ENCODE measurements around the gene TBC1D2.

DNA sequence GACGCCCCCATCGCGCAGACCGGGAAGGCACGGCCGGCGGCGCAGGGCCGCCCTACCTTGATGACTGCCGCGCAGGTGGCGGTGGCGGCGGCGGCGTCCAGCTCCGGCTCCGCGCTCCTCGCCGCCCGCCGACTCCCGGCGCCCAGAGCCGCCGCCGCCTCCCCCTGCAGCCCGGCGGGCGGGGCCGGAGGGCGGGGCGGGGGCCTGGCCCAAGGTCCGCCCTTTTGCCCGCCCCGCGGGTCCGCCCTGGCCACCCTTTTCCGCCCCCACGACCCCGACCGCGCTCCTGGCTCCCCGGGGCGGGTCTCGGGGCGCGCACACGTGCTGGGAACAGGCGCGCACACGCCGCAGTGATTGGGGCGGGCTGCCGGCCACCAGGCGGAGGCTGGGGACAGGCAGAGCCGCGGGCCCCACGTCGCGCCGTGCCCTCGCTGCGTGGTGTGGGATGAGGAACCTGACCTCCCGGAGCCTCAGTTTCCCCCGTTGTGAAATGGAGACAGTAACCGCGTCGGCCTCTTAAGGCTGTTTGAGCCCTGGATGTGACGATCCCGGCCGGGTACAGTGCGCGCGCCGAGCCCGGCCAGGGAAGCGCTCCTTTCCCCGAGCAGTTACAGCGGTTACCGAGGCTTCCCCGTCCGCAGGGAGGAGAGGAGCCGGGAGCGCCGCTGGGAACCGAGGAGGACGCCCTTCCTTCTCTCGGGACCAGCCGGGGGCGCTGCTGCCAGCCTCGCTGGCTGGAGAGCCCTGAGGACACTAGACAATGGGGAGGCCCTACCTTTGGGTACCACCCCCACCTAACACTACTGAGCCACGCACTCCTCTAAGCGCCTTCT lies 62.7 kb downstream of the TBC1D2 start, which contains the start of gene CORO2A:
- TF ChIP-seq NFIC (IDR thresholded peaks at IDR 0.05; ENCODE audit: low read length) = no peak
- TF ChIP-seq SALL2 (CRISPR knock-in tag; IDR thresholded peaks at IDR 0.05) = peak; percentile 59; the same call in 1 of the 2 replicates
- no peak for TF ChIP-seq CBX5 (CRISPR knock-in tag; IDR thresholded peaks at IDR 0.05; ENCODE audit: borderline replicate concordance)
- TF ChIP-seq ETV6 (CRISPR knock-in tag; conservative IDR thresholded peaks at IDR 0.05) = no peak; the same call in 1 of the 2 replicates
- TF ChIP-seq CHD2 (IDR thresholded peaks at IDR 0.05; ENCODE audit: low read depth, low read length) = no peak
- no peak for TF ChIP-seq RARG (CRISPR knock-in tag; IDR thresholded peaks at IDR 0.05; ENCODE audit: low read depth)
- TF ChIP-seq CTCF (CRISPR knock-in tag; IDR thresholded peaks at IDR 0.05) = peak; percentile 88
- TF ChIP-seq ZNF232 (CRISPR knock-in tag; IDR thresholded peaks at IDR 0.05; ENCODE audit: borderline replicate concordance) = peak; percentile 76; the same call in 1 of the 2 replicates

Data from HepG2 (cell line).